Sigmoid colon (tissue), 4 donors: ENCODE data around the gene LGALS7B.

ENCODE experiments used
- CTCF ChIP-seq, 4 experiments: fragments of 450-650 bp in 3 of 4; fragments of 200-600 bp in 1 of 4; IDR thresholded peaks; one replicate each; pipeline ENCODE4 v1.5.1; 2016 to 2019; ENCODE audit warnings: antibody characterized with exemption in 4 of 4, mild to moderate bottlenecking in 3 of 4, moderate library complexity in 2 of 4
- POLR2A ChIP-seq, 2 donors: fragments of 450-650 bp; IDR thresholded peaks; one replicate each; pipeline ENCODE4 v1.6.1; 2016; ENCODE audit warnings: antibody characterized with exemption in 2 of 2, mild to moderate bottlenecking in 2 of 2, moderate library complexity in 2 of 2
- POLR2AphosphoS5 ChIP-seq, 4 donors: sonication (generic); formaldehyde crosslinking; IDR thresholded peaks; one replicate each; pipeline ENCODE4 v1.6.1; 2017; ENCODE audit warnings: antibody characterized with exemption in 4 of 4

DNA sequence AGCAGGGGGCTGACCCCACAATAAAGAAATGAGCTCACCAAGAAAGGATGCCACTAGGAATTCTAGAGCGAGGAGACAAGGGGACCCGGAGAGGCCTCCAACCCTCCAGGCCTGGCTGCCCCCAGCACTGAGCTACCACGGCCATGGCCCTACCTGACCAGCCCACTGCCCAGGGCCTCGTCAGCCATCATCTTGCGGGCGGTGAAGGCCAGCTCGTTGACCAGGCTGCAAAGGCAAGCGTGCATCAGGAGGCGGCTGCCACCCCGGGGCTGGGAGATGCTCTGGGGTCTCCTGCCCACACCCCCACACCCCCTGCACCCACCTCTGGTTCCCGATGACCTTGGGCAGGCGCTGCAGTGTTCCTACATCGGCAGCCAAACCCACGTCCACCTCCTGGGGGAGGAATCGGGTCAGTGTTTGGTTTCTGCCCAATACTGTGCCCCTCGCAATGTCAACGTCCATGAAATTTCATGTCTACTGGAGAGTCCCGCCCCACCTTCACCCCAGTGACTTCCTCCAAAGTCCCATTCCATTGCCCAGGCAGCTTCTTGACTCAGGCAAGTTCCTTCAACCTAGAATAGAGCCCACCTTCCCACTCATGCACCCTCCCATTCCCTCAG, 27.2 kb downstream of the LGALS7B start:
- TF ChIP-seq CTCF (IDR thresholded peaks at IDR 0.05): no peak
- no peak for TF ChIP-seq POLR2A (IDR thresholded peaks at IDR 0.05)
- no peak for TF ChIP-seq POLR2AphosphoS5 (IDR thresholded peaks at IDR 0.05)
